NCI-H82 treated with DMSO at 0.1 percent for 48 hours (cell line): ENCODE results near the gene DENND11.
A peak's percentile ranks its signal among the peaks of the same experiment; 100 is the strongest.

Experiments
- DNase-seq: peaks from one replicate; lab custom pipeline; 2025; ENCODE audit not compliant: unreplicated experiment; lab: John Stamatoyannopoulos, UW

Gene DENND11

DNA sequence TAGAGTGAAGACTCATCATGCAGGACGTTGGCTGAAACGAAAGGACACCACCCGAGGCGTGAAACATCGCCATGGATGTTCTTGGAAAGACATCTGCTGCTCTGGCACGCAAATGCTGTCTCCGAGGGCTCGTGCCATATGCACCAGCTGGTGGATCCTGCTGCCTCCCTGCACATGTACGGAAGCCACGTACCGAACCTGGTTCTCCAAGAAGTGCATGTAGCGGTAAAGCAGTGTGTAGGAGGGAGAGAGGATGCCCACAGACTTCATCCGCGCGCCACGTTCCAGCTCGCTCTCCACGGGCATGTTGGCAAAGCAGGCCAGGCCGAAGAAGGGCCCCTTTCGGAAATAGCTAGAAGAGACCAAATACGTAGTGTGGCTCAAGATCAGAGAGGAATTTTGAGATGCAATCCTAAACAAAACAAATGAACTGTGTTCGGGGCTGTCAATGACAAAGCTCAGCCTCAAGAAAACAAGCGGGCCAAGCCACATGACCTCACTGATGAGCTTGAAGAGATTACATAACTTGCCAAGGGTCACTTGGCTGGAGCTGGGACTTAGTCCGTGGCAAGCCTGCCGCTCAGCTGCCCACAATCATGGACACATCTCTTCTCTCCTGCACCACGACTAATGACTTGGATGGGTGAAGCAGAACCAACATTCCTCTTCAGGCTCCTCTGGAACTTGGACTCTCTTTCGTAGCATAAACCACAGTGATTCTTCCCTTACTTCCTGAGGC, 16.5 kb downstream of the DENND11 start:
- no peak for DNase-seq

DNA sequence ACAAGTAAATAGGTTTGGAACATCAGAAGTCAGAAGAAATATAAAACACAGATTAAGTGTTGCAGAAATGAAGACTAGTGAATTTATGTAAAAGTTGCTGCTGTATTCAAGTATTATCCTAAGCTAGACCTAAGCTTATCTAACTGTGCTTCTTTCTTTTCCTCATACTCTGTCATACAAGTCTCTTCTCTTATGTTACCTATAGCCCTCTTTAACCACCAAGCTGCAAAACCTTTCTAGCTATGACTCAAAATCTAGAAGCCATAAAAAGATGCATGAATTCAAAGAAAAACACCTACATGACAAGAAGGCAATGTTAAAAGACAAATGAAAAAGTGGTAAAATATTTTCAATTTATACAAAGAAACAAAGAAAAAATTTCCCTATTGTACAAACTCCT, 23.0 kb downstream of the DENND11 start:
- DNase-seq = no peak

DNA sequence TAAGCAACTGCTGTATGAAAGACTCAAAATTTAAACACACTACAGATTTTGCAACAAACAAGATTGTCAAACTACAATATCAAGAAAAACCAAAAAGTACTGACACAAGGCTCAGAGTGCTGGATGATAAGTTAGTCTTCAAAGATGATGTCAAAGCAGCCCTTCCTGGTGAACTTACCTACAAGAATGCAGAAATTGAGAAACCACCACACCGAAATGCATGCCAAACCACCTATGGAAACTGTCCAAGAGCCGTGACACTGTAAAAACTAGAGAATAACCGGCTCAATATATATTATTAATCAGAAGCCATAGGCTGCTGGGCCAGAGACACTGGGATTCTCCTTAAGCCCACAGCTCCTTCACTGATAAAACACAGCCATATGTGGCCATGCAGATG, 25.3 kb downstream of the DENND11 start:
- DNase-seq = no peak

DNA sequence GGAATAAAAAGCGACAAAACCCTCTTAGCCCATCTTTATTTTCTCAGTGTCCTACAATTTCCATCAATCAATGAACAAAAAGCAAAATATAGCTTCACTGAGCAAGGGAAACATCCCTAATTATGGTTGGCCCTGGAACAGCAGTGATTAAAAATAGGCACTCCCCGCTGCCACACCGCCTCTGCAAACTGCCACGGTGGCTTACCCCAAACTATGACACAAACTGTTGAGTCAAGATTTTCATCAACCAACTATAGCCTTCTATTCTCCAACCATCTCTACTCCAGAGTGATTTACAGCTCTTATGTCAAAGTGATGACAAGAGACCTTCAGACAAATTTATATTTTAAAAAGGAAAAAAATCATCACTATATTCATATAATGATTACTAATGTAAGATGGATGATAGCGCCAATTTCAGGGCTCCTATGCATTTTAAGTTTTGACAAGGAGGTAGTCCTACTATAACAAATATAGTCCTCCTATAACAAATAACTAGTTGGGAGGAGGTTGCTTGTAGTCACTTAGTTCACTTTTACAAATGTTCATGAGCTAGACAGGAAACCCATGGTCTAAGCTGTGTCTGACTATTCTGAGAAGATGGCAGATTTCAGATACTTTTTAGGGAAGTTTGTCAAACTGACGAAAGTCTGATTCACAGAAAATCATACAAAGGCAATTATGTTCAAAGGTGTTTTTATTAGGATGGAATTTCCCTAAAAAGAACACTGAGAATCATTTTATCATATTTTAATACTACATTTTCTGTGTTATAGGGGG, 26.3 kb downstream of the DENND11 start:
- DNase-seq = no peak

DNA sequence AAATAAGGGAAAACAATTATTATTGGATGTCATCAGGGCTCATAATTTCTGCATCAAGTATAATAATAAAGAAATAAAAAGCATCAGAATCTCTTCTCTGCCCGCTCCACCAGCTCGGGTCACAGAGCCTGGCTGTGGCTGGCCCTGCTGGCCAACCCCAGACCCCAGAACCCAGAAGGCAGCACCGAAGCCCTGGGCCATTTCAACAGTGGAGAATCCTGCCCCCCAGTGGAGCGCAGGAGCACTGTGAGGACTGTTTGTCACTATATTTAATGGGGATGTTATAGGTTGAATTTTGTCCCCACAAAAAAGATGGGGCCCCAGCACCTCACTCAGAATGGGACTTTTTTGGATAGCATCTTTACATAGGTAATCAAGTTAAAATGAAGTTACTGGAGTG, 27.3 kb downstream of the DENND11 start:
- no peak for DNase-seq

DNA sequence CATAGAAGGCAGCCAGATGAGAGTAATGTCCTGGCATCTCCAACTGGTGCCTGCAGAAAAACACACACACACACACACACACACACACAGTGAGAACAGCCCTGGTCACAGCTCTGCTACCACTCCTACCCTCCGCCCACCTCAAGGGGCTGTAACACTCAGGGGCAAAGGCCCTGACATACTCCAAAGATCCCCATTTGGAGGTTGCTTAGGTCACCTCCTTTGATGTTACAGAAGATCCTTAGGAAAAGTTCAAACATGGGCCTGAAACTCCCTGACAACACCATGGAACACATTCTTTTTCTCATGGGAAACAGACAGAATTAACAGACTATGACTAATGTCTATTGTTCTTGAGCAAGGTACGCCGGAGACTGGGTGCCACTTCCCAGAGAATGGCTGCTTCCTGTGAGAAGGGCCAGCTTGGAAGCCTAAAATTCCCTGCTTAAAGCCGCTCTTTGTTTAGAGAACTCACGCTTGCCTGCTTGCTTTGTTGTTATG, 27.7 kb downstream of the DENND11 start:
- no peak for DNase-seq

DNA sequence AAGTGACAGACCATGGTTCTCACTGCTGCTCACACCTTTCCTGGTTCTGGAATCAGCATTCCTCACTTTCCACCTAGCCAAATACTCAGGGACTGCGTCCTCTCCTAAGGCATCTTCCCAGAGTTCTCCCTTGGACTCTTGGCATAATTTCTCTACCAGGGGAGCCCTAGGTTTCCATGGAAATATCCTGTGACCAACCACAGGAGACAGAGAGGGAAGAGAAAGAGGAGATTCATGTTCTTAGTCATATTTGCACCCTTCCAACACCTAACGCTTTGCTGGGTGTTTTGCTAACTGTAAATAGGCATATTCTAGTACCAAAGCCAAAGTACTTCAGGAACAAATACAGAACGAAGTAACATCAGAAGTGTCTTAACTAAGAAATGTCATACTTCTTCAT, 28.6 kb downstream of the DENND11 start:
- no peak for DNase-seq

DNA sequence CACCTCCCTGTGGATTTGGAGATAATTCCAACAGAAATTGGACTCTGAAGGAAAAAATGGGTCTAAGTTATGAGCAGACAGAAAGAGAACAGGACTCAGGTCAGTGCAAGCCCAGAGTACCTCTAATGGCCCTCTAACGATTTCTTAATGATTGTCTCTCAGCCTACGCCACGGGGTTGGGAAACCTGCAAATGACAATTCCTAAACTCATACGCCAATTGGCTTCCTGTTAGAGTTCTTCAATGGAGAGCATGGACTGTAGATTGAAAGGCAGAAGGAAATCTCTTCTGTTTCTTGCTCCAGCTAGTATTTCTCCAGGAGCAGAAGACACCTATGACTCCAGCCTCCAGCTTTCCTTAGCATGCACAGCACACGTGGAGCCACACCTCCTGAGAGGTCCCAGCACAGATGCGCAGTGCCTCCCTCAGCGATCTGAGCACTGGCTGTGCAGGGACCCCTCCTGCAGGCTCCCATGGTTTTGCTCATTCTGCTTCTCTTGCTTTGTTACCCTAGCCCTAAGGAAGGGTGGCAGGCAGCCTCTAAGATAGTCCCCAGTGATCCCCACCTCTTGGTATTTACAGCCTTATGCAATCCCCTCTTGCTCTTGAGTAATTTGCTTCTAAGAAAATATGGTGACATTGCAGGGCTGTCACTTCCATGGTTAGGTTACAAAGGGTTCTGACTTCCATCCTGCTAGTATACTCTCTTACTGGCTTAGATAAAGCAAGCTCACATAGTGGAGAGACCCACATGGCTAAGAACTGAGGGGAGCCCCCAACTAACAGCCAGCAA, 30.1 kb downstream of the DENND11 start:
- no peak for DNase-seq

DNA sequence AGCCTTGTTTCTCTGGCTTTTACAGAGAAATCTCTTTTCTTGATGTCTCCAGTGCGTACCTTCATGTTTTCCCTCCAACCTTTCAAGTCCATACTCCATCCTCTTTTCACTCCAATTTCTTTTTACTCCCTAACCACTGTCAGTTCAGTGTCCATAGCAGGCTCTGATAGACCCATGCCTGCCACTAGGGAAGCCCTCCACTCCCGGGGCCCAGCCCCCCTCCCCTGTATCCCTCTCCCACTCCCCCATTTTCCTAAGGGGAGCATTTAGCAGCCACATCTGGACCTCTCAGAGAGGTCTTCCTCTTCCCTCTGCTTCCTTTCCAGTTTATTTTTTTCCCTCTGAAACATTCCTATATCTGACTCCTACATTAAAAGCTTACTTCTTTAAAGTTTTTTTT, 33.1 kb downstream of the DENND11 start:
- DNase-seq = no peak

DNA sequence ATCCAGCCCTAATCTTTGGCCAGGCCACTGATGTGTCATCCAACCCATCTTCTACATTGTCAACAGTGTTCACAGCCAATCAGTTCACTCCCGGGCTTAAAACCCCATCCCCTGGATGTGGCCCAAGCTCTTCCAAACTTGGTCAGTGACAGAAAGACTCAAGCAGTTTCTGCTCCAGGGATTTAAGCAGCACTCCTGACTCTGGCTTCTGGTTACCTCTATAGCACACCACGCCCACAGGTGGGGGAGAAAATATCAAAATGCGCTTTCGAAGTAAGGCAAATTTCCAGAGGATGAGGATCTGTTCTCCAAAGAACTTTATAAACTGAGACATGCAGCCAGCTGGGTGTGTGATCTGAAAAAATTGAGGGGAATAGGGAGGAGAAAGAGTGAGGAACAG, 35.9 kb downstream of the DENND11 start:
- DNase-seq = no peak

DNA sequence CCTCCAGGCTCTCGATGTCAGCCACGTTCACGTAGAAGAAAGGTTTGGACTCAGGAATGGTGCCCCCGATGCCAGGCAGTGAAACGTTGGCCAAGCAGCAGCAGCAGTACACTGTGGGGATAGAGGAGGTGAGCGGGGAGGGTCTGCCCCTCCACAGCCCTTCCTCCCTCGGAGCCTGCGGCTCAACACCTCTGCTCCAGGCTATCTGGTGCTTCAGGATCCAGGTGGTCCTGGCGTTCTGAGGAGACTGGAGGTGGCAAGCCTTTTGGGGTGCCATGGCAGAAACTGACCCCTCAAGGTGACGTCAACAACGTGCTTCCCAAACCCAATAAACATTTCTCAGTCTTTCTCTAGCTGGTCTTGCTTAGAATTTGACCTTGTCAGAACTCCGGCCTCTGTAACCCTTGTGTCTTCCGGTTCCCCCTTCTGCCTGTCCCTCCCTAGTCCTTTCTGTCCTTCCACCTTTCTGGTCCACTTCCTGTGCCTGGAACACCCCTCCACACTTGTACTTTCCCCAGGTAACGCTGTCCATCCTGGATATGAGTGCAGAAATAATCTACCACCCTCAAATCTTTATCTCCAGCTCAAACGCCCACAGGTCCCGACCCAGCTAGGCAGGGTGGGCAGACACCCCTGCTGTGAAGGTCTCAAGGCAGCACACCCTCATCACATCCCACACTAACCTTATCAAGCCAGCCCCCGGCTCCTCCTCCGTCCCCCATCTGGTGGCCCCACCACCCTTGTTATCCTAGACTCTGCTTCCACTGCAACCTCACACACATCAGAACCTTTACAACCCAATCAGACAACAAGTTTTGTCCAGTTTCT, 36.5 kb downstream of the DENND11 start:
- DNase-seq = no peak

DNA sequence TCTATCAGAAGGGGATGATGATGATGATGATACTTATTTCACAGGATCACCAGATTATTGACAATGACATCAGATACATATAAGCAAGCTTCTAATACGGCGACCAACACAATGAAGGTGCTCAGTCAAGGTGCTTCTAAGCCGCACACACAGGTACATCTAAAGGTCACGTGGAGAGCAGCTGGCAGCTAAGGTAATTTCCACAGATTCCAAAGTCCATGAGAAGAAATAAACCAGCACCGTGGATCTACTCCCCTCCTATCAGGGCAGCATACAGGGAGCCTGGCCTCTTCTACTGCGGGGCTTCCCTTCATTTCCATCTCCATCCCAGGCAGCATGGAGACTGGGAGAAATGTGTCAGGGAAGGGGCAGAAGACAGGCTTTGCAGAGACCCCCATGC, 37.5 kb downstream of the DENND11 start:
- no peak for DNase-seq

DNA sequence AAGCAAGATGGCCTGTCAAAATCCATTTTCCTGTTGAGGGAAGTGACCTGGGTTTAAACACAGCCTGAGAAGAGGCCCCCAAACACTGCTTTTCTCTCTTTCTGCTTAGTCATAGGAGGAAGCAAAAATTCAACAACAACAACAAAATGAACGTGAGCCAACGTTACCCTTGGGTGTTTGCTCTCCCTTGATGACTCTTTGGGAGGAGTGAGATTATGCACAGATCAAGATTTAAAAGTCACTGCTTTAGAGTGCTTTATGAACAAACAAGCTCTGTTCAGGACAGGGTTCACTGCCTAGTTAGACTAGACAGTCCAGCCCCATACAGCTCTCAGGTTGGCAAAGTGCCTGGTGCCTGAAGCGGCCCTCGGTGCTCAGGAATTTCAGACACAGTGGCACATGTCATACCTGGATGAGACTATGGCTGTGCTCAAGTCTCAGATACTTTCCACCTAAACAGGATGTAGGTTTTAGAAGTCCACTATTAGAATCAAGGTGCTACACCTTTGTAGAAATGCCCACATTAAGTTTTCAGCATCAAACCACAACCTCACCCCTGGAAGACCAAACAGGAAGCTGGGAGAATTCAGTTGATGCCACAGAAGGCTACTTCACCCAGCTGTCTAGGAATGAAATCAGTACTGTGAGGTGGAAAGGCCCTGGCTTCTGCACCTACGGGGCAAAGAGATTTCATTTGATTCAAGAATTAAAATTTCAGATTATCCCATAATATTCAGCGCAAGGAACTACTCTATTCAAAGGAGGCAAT, 38.7 kb downstream of the DENND11 start:
- DNase-seq = no peak

DNA sequence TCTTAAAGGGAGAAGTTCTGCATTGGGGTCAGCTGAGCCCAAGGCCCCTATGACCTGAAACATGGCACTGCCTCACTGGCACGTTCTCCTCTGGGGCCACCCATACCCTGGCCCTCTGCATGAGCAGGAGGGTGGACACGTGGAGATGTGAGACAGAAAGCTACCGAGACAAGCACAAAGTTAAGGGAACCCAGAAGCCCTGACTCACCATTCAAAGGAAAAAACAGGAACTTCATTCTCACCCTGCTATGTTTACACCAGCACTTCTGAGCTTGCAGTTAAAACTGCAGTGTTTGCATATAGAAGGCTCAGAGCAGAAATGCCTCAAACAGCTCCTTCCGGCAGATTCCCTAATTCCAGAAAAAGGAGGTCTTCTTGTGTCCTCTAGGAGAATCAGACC, 41.7 kb downstream of the DENND11 start:
- no peak for DNase-seq

DNA sequence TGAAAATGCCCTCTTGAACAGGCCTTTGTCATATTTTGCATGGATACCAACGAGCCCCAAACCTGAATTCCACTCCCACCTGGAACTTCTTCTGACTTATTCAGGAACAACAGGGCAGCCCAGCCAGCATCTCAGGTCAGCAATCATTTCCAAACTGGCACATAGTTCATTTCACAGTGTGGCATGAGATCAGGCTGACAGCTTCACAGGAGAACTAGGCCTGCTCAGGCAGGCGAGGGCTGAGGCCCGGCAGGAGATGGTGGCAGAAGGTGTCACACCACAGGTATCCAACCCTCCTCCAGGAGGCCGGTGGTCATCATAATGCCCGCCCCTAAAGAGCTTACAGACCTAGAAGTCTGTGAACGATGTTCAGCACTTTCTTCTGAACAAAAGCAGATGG, 42.5 kb downstream of the DENND11 start:
- no peak for DNase-seq

DNA sequence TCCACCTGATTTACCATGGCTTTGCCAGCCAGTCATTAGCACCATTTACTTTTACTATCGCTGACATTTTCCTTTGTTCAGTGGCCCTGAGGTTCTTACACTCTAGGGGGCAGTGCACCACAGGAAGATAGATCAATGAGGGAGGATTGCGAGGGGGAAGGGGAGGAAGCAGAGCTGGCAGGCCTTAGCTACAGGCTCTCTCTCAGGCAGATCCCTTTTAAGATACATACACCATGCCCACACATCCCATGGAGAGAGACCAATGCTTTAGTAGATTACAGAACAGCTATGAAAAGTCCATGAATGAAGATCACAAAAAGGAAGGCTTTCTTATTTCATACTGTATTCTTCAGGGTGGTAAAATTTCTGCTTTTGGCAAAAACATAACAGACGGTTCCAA, 47.4 kb downstream of the DENND11 start:
- DNase-seq = peak; percentile 33

DNA sequence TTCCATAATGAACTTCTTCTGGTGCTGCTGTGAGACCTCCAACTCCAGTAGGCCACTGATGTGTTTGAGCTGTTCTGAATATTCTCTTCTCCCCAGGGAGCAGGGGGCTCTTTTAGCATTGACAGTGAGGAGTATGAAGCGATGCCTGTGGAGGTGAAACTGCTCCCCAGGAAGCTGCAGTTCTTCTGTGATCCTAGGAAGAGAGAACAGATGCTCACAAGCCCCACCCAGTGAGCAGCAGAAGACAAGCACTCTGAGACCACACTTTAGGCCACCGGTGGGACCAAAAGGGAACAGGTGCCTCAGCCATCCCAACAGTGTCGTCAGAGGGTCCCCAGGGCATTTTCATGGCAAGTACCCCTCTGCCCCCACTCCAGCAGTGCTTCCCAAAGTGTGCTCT, 49.3 kb downstream of the DENND11 start:
- DNase-seq = no peak
